ENCODE results near the gene CEBPG. TPM values are rescaled to one million over a fixed set of nuclear protein-coding genes. Genes with fewer than 3 reads are reported as not detected.
A peak's percentile ranks its signal among the peaks of the same experiment; 100 is the strongest.

Gene CEBPG
- total RNA-seq, 1 donor from 2014 or later, result 39.7 TPM

DNA sequence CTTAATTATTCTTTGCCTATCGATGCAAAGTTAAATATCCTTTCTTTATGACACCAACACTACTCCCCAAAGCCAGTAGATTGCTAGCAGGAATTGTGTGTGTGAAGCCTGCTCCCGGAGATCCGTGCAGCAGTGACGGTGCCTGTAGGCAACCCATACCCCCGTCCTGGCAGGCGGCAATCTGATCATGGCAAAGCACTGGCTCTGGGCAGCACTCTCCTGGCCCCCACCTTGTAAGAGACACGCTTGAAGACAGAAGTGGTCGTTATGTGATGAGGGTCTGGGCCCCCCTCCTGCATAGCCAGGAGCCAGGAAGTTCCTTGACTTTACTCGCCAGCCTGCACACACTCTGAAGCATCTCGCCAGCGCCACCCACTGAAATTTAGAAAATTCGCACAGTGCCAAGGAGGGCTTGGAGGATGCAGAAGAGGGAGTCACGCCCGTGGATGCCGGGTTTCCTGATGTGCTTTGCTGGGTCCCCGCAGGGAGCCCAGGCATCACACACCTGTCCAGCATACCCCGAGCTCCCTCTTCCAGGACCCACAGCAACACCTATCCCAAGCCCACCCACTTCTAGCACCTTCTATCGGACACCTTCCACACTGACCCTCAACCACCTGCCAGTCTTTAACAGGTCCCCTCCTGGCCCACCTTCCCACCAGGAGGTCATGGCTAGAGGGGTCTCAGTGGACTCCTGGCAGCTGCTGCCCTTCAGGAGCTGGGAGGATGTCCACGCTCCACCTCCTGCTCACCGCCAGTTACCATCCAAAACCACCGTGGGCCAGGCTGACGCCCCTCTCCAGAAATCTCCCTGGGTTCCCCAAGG lies 54.5 kb downstream of the CEBPG start:
- Mint-ChIP-seq H3K27me3 (ENCODE audit: unreplicated experiment) (peaks cover 3% of the 10 kb centered on the region), H3K9me3 (ENCODE audit: unreplicated experiment) (no peaks in the 10 kb centered on the region), H3K4me1 (ENCODE audit: unreplicated experiment) (peaks cover 10% of the 10 kb centered on the region), H3K4me3 (ENCODE audit: unreplicated experiment) (no peak overlapping the region), H3K36me3 (ENCODE audit: unreplicated experiment) (no peaks in the 10 kb centered on the region), H3K27ac (ENCODE audit: unreplicated experiment) (no peak overlapping the region)
- TF ChIP-seq, protein P1, sequence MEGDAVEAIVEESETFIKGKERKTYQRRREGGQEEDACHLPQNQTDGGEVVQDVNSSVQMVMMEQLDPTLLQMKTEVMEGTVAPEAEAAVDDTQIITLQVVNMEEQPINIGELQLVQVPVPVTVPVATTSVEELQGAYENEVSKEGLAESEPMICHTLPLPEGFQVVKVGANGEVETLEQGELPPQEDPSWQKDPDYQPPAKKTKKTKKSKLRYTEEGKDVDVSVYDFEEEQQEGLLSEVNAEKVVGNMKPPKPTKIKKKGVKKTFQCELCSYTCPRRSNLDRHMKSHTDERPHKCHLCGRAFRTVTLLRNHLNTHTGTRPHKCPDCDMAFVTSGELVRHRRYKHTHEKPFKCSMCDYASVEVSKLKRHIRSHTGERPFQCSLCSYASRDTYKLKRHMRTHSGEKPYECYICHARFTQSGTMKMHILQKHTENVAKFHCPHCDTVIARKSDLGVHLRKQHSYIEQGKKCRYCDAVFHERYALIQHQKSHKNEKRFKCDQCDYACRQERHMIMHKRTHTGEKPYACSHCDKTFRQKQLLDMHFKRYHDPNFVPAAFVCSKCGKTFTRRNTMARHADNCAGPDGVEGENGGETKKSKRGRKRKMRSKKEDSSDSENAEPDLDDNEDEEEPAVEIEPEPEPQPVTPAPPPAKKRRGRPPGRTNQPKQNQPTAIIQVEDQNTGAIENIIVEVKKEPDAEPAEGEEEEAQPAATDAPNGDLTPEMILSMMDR (IDR thresholded peaks at IDR 0.05), result no peak
- no peak for DNase-seq (ENCODE audit: extremely low spot score, unreplicated experiment)

DNA sequence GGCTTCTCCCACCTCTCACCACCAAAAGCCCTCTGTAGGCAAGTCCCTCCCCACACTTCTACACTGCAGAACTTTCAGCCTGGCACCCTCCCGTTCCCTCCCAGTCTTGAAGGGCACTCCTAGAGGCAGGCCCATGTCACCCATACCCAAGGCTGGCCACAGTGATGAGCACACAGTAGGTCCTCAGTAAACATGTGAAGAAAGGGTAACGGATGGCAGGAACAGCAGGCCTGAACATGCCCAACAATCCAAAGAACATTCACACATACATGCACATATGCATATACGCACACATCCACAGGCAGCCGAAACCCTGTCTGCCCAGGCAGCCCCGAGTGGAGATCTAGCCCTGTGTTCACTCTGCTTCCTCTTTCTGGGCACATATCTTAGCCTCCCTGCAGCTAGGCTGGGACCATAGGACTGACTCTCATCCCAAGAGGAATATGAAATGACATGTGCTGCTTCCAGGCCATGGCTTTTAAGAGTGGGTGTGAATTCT lies 55.2 kb downstream of the CEBPG start:
- DNase-seq (ENCODE audit: extremely low spot score, unreplicated experiment), result no peak
- Mint-ChIP-seq H3K9me3 (ENCODE audit: unreplicated experiment) (no peaks in the 10 kb centered on the region), H3K27ac (ENCODE audit: unreplicated experiment) (no peak overlapping the region), H3K4me1 (ENCODE audit: unreplicated experiment) (peaks cover 12% of the 10 kb centered on the region), H3K36me3 (ENCODE audit: unreplicated experiment) (no peaks in the 10 kb centered on the region), H3K4me3 (ENCODE audit: unreplicated experiment) (no peak overlapping the region), H3K27me3 (ENCODE audit: unreplicated experiment) (peaks cover 3% of the 10 kb centered on the region)
- TF ChIP-seq, protein P1 (IDR thresholded peaks at IDR 0.05), result no peak

DNA sequence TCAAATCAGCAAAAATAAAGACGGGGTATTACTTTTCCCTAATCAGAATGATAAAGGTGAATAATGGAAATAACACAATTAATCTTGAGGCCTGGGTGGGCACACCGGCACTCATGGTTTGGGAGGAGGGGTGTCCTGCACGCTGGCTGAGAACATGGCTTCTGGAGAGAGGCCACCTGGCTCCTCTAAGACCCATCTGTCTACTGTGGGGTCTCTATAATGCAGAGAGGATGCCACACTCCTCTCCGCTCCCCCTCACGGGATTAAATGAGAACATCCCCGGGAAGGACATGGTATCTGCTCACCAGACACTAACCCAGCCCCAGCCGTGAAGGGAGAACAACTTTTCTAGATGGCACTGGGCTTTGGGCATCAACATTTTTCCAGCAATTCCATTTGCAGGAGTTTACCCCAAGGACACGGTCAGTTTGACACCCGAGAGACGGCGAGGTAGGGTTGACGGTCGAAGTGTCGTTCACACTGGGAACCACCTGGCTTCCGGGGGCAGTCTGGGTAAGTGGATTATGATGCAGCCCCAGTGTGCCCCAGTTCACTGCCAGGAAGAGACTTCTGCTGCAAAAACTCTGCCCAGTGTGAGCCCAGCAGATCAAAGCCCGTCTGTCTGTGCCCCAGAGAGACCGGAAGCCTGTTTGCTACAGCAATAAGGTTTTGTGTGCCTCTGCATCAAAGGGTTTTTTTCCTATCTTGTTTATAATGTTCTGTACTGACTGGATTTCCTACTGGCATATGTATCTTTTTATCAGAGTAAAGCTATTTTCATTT lies 56.6 kb downstream of the CEBPG start:
- no peak overlapping the region for H3K27ac Mint-ChIP-seq (ENCODE audit: unreplicated experiment)
- DNase-seq (ENCODE audit: extremely low spot score, unreplicated experiment), result no peak
- TF ChIP-seq, protein P1 (IDR thresholded peaks at IDR 0.05), result no peak

DNA sequence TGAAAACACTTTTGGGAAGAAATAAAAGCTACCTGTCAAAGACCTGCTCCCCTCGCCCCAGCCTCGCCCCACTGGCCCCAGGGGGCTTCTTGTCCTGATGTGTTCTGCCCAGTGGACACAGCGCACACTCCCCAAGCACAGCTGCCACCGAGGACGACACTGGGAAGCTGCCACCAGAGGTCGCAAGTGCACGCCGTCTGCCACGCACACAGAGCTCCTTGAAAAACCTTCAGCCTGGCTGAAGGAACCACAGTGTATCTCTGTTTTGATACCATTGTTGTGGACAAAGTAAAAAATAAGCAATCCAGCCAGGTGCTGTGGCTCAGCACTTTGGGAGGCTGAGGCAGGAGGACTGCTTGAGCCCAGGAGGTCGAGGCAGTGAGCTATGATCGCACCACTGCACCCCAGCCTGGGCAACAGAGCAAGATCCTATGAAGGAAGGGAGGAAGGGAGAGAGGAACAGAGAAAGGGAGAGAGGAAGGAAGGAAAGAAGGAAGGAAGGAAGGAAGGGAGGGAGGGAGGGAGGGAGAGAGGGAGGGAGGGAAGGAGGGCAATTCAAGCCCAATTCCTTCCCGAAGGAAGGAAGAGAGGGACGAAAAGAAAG lies 57.3 kb downstream of the CEBPG start:
- Mint-ChIP-seq H3K27ac (ENCODE audit: unreplicated experiment) (no peak overlapping the region), H3K4me1 (ENCODE audit: unreplicated experiment) (peaks cover 20% of the 10 kb centered on the region), H3K36me3 (ENCODE audit: unreplicated experiment) (no peaks in the 10 kb centered on the region), H3K4me3 (ENCODE audit: unreplicated experiment) (no peak overlapping the region), H3K27me3 (ENCODE audit: unreplicated experiment) (peaks cover 3% of the 10 kb centered on the region), H3K9me3 (ENCODE audit: unreplicated experiment) (no peaks in the 10 kb centered on the region)
- DNase-seq (ENCODE audit: extremely low spot score, unreplicated experiment), result no peak
- TF ChIP-seq, protein P1 (IDR thresholded peaks at IDR 0.05), result peak; percentile 82

More for the DNA sequence above, 56.6 kb downstream of the CEBPG start:
- peaks cover 3% of the 10 kb centered on the region for H3K27me3 Mint-ChIP-seq (ENCODE audit: unreplicated experiment)
- H3K4me3 Mint-ChIP-seq (ENCODE audit: unreplicated experiment), result no peak overlapping the region
- H3K36me3 Mint-ChIP-seq (ENCODE audit: unreplicated experiment), result no peaks in the 10 kb centered on the region
- peaks cover 19% of the 10 kb centered on the region for H3K4me1 Mint-ChIP-seq (ENCODE audit: unreplicated experiment)
- no peaks in the 10 kb centered on the region for H3K9me3 Mint-ChIP-seq (ENCODE audit: unreplicated experiment)
